WTC11 (cell line): Measurements from ENCODE around the gene ZNF860. TPM values are rescaled to one million over a fixed set of nuclear protein-coding genes. Genes with fewer than 3 reads are reported as not detected.

Experiments used
- ATAC-seq: fragments of 200-7000 bp; cut with Tn5 transposase; 2 replicates; pipeline ENCODE4 v1.10.0; 2021; ENCODE audit warnings: mild to moderate bottlenecking, moderate library complexity
- CTCF ChIA-PET: fragments of 300-600 bp; sonication (Branson Sonifier 250); formaldehyde crosslinking; loops from one replicate; lab custom pipeline; 2021; ENCODE audit warnings: antibody characterized with exemption; lab: Charles Lee
- POLR2A ChIA-PET: fragments of 350-600 bp; sonication (Branson Sonifier 250); formaldehyde crosslinking; loops from one replicate; lab custom pipeline; 2021; ENCODE audit warnings: antibody characterized with exemption; lab: Charles Lee
- DNase-seq: peaks from one replicate; pipeline ENCODE4 v3.0.0; 2021; ENCODE audit warnings: low spot score
- H3K27ac Mint-ChIP-seq: 2 replicates; pipeline ENCODE4 v1.8.0; 2021; ENCODE audit warnings: mixed read lengths
- H3K27me3 Mint-ChIP-seq: 2 replicates; pipeline ENCODE4 v1.8.0; 2021; ENCODE audit warnings: low read depth, mild to moderate bottlenecking, moderate library complexity, mixed read lengths
- H3K36me3 Mint-ChIP-seq: 2 replicates; pipeline ENCODE4 v1.8.0; 2021; ENCODE audit warnings: mixed read lengths
- H3K4me1 Mint-ChIP-seq: 2 replicates; pipeline ENCODE4 v1.8.0; 2022; ENCODE audit warnings: mixed read lengths
- H3K4me3 Mint-ChIP-seq: 2 replicates; pipeline ENCODE4 v1.8.0; 2021; ENCODE audit warnings: mild to moderate bottlenecking, moderate library complexity, mixed read lengths
- H3K9me3 Mint-ChIP-seq: 2 replicates; pipeline ENCODE4 v1.8.0; 2021; ENCODE audit warnings: mixed read lengths
- ATF1 ChIP-seq: sonication (generic); formaldehyde crosslinking; IDR thresholded peaks from 2 replicates; pipeline ENCODE4 v1.8.1; 2023; ENCODE audit warnings: mild to moderate bottlenecking, moderate library complexity, missing genetic modification reagents
- EMX1 ChIP-seq: fragments of 250-450 bp; sonication (Bioruptor Pico); IDR thresholded peaks from 2 replicates; pipeline ENCODE4 v1.8.0; 2021; ENCODE audit warnings: mild to moderate bottlenecking
- ESRRA ChIP-seq: sonication (generic); formaldehyde crosslinking; IDR thresholded peaks from 2 replicates; pipeline ENCODE4 v1.8.1; 2022; ENCODE audit warnings: mild to moderate bottlenecking, missing genetic modification reagents, borderline replicate concordance
- GABPB1 ChIP-seq: sonication (generic); formaldehyde crosslinking; IDR thresholded peaks from 2 replicates; pipeline ENCODE4 v1.8.1; 2023; ENCODE audit warnings: mild to moderate bottlenecking, missing genetic modification reagents
- GRHL2 ChIP-seq: fragments of 250-450 bp; sonication (Bioruptor Pico); IDR thresholded peaks from 2 replicates; pipeline ENCODE4 v1.8.0; 2022; ENCODE audit warnings: mild to moderate bottlenecking, moderate library complexity; ENCODE audit not compliant: insufficient replicate concordance, severe bottlenecking
- KAT7 ChIP-seq: sonication (generic); formaldehyde crosslinking; IDR thresholded peaks from 2 replicates; pipeline ENCODE4 v1.8.1; 2023; ENCODE audit warnings: missing genetic modification reagents, mild to moderate bottlenecking, borderline replicate concordance
- MXD4 ChIP-seq: fragments of 250-450 bp; sonication (Bioruptor Pico); IDR thresholded peaks from 2 replicates; pipeline ENCODE4 v1.8.0; 2021; ENCODE audit warnings: mild to moderate bottlenecking, moderate library complexity, borderline replicate concordance
- MYBL2 ChIP-seq: sonication (generic); formaldehyde crosslinking; IDR thresholded peaks from 2 replicates; pipeline ENCODE4 v1.8.1; 2023; ENCODE audit warnings: mild to moderate bottlenecking, moderate library complexity, missing genetic modification reagents
- SMAD4 ChIP-seq: sonication (generic); formaldehyde crosslinking; IDR thresholded peaks from 2 replicates; pipeline ENCODE4 v1.8.0; 2022; ENCODE audit warnings: mild to moderate bottlenecking, missing genetic modification reagents
- TCF7 ChIP-seq: sonication (generic); formaldehyde crosslinking; IDR thresholded peaks from 2 replicates; pipeline ENCODE4 v1.8.0; 2022; ENCODE audit warnings: mild to moderate bottlenecking, low read depth, missing genetic modification reagents, moderate library complexity
- TEAD1 ChIP-seq: sonication (generic); formaldehyde crosslinking; IDR thresholded peaks from 2 replicates; pipeline ENCODE4 v1.8.0; 2022; ENCODE audit warnings: mild to moderate bottlenecking, missing genetic modification reagents
- ZNF121 ChIP-seq: sonication (generic); formaldehyde crosslinking; IDR thresholded peaks from 2 replicates; pipeline ENCODE4 v1.8.0; 2023; ENCODE audit warnings: missing genetic modification reagents
- ZNF263 ChIP-seq: sonication (generic); formaldehyde crosslinking; IDR thresholded peaks from 2 replicates; pipeline ENCODE4 v1.8.1; 2022; ENCODE audit warnings: low read depth, mild to moderate bottlenecking, moderate library complexity, missing genetic modification reagents
- total RNA-seq: library from RNA; stranded (reverse); gene quantifications from 3 replicates; pipeline ENCODE4 v1.2.3, GENCODE V29; 2021
- TF ChIP-seq, protein P1 (sequence below): fragments of 250-450 bp; sonication (Bioruptor Pico); IDR thresholded peaks from 2 replicates; pipeline ENCODE4 v1.9.0; 2021; ENCODE audit warnings: mild to moderate bottlenecking
- TF ChIP-seq, protein P2 (sequence below): sonication (generic); formaldehyde crosslinking; conservative IDR thresholded peaks from 2 replicates; pipeline ENCODE4 v1.8.1; 2022; ENCODE audit warnings: mild to moderate bottlenecking, missing genetic modification reagents
- TF ChIP-seq, protein P3 (sequence below): sonication (generic); formaldehyde crosslinking; IDR thresholded peaks from 2 replicates; pipeline ENCODE4 v1.8.1; 2022; ENCODE audit warnings: low read depth, missing genetic modification reagents, borderline replicate concordance
- TF ChIP-seq, protein P4 (sequence below): sonication (generic); formaldehyde crosslinking; IDR thresholded peaks from 2 replicates; pipeline ENCODE4 v1.8.0; 2023; ENCODE audit warnings: mild to moderate bottlenecking, missing genetic modification reagents
- TF ChIP-seq, protein P5 (sequence below): fragments of 250-450 bp; sonication (Bioruptor Pico); IDR thresholded peaks from 2 replicates; pipeline ENCODE4 v1.9.0; 2021; ENCODE audit warnings: moderate library complexity, mild to moderate bottlenecking, inconsistent platforms, borderline replicate concordance
- TF ChIP-seq, protein P6 (sequence below): fragments of 250-450 bp; sonication (Bioruptor Pico); IDR thresholded peaks from 2 replicates; pipeline ENCODE4 v1.8.0; 2021; ENCODE audit warnings: mild to moderate bottlenecking
- TF ChIP-seq, protein P7 (sequence below): sonication (generic); formaldehyde crosslinking; IDR thresholded peaks from 2 replicates; pipeline ENCODE4 v1.8.0; 2022; ENCODE audit warnings: mild to moderate bottlenecking, missing genetic modification reagents

ZNF860 gene
- total RNA-seq, 1 experiment from 2014 or later, result 6.5 TPM

DNA sequence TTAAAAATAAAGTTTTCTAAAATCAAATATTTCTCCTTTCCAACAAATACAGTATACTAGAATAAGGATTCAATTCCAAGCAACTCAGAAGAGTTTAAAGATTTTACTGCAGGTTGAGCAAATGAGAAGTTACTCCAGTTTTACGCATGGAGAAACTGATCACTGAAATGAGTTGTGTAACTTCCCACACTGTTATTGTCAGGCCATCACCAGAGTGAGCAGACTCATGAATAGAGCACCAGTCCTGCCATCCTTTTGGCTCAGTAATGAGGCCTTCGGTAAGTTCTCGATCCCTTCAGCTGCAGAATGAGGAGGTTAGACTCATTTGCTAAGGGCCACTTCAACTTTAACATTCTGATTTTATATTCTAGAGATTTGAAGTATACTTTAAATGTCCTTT, 48.6 kb upstream of the ZNF860 start (continued):
- TF ChIP-seq, protein P1, sequence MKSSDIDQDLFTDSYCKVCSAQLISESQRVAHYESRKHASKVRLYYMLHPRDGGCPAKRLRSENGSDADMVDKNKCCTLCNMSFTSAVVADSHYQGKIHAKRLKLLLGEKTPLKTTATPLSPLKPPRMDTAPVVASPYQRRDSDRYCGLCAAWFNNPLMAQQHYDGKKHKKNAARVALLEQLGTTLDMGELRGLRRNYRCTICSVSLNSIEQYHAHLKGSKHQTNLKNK (CRISPR knock-in tag), result no peak
- TF ChIP-seq, protein P2, sequence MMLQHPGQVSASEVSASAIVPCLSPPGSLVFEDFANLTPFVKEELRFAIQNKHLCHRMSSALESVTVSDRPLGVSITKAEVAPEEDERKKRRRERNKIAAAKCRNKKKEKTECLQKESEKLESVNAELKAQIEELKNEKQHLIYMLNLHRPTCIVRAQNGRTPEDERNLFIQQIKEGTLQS (CRISPR knock-in tag), result no peak
- TF ChIP-seq, protein P3, sequence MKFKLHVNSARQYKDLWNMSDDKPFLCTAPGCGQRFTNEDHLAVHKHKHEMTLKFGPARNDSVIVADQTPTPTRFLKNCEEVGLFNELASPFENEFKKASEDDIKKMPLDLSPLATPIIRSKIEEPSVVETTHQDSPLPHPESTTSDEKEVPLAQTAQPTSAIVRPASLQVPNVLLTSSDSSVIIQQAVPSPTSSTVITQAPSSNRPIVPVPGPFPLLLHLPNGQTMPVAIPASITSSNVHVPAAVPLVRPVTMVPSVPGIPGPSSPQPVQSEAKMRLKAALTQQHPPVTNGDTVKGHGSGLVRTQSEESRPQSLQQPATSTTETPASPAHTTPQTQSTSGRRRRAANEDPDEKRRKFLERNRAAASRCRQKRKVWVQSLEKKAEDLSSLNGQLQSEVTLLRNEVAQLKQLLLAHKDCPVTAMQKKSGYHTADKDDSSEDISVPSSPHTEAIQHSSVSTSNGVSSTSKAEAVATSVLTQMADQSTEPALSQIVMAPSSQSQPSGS (CRISPR knock-in tag), result no peak
- no peak for TF ChIP-seq GRHL2

DNA sequence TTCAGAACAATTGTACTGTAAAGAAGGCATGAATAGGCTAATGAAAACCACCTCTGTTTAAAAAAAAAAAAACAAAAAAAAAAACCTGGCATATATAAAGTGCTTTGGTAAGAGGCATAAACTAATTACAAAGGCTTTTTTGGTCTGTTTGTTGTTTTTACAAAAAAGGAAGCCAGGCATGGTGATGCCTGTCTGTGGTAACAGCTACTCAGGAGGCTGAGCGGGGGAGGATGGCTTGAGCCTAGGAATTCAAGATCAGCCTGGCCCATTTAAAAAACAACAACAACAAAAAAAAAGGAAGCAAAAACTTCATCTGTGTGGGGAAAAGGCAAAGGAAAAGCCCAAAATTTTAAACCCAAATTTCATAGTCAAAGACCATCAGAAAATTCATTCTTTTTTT, 47.5 kb upstream of the ZNF860 start:
- TF ChIP-seq EMX1 (CRISPR knock-in tag) (no peak), TEAD1 (CRISPR knock-in tag) (no peak), ESRRA (CRISPR knock-in tag) (no peak), ZNF263 (CRISPR knock-in tag) (no peak), GABPB1 (no peak), GRHL2 (no peak)
- TF ChIP-seq, protein P4, sequence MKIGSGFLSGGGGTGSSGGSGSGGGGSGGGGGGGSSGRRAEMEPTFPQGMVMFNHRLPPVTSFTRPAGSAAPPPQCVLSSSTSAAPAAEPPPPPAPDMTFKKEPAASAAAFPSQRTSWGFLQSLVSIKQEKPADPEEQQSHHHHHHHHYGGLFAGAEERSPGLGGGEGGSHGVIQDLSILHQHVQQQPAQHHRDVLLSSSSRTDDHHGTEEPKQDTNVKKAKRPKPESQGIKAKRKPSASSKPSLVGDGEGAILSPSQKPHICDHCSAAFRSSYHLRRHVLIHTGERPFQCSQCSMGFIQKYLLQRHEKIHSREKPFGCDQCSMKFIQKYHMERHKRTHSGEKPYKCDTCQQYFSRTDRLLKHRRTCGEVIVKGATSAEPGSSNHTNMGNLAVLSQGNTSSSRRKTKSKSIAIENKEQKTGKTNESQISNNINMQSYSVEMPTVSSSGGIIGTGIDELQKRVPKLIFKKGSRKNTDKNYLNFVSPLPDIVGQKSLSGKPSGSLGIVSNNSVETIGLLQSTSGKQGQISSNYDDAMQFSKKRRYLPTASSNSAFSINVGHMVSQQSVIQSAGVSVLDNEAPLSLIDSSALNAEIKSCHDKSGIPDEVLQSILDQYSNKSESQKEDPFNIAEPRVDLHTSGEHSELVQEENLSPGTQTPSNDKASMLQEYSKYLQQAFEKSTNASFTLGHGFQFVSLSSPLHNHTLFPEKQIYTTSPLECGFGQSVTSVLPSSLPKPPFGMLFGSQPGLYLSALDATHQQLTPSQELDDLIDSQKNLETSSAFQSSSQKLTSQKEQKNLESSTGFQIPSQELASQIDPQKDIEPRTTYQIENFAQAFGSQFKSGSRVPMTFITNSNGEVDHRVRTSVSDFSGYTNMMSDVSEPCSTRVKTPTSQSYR (CRISPR knock-in tag), result no peak
- TF ChIP-seq, protein P5, sequence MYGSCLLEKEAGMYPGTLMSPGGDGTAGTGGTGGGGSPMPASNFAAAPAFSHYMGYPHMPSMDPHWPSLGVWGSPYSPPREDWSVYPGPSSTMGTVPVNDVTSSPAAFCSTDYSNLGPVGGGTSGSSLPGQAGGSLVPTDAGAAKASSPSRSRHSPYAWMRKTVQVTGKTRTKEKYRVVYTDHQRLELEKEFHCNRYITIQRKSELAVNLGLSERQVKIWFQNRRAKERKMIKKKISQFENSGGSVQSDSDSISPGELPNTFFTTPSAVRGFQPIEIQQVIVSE (CRISPR knock-in tag), result no peak
- peak overlapping the region; percentile 75 for H3K27ac Mint-ChIP-seq
- H3K27me3 Mint-ChIP-seq, result no peaks in the 10 kb centered on the region
- H3K36me3 Mint-ChIP-seq, result no peaks in the 10 kb centered on the region
- DNase-seq (no peak), ATAC-seq (peak; percentile 66)
- H3K4me1 Mint-ChIP-seq, result peaks cover 47% of the 10 kb centered on the region
- peaks cover 3% of the 10 kb centered on the region; the same call in 1 of the 2 replicates for H3K9me3 Mint-ChIP-seq
- H3K4me3 Mint-ChIP-seq, result 0 out of 2 replicates have a peak overlapping the region, but pooled peaks have one; percentile 7
- POLR2A ChIA-PET, result interaction anchor here (0.7 kb wide), 1 partner anchor 27 kb away, joined by 3 read pairs; no protein-coding TSS in a partner anchor
- CTCF ChIA-PET, result interaction anchor here (0.7 kb wide), 2 partner anchors 401 to 495 kb away, joined by 3 to 4 read pairs; partner anchors contain the start of gene STT3B

DNA sequence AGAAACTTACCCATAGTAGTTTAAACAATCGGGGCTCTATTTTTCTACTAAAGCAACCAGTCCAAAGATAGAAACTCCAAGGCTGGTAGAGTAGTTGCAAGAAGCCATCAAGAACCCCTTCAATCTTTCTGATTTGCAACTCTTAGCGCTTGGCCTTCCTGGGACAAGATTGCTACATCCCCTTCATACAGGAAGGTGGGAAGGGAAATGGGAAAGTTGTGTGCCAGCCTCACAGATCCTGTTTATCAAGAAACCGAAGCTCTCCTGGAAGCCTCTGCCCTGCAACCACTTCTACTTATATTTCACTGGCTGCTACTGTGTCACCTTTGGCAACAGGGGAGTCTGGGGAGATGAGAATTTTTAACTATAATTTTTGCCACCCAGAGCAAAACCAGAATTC, 46.7 kb upstream of the ZNF860 start:
- peaks cover 3% of the 10 kb centered on the region; the same call in 1 of the 2 replicates for H3K9me3 Mint-ChIP-seq
- peak overlapping the region; percentile 85 for H3K27ac Mint-ChIP-seq
- ATAC-seq (peak; percentile 36), DNase-seq (no peak)
- H3K27me3 Mint-ChIP-seq, result no peaks in the 10 kb centered on the region
- CTCF ChIA-PET, result no interaction called here
- POLR2A ChIA-PET, result no interaction called here
- H3K4me1 Mint-ChIP-seq, result peaks cover 46% of the 10 kb centered on the region
- H3K36me3 Mint-ChIP-seq, result no peaks in the 10 kb centered on the region
- no peak overlapping the region; the same call in 1 of the 2 replicates for H3K4me3 Mint-ChIP-seq
- no peak for TF ChIP-seq ESRRA (CRISPR knock-in tag)
- no peak for TF ChIP-seq MXD4 (CRISPR knock-in tag)
- no peak for TF ChIP-seq TEAD1 (CRISPR knock-in tag)
- TF ChIP-seq, protein P6, sequence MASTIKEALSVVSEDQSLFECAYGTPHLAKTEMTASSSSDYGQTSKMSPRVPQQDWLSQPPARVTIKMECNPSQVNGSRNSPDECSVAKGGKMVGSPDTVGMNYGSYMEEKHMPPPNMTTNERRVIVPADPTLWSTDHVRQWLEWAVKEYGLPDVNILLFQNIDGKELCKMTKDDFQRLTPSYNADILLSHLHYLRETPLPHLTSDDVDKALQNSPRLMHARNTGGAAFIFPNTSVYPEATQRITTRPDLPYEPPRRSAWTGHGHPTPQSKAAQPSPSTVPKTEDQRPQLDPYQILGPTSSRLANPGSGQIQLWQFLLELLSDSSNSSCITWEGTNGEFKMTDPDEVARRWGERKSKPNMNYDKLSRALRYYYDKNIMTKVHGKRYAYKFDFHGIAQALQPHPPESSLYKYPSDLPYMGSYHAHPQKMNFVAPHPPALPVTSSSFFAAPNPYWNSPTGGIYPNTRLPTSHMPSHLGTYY (CRISPR knock-in tag), result no peak
- no peak for TF ChIP-seq SMAD4 (CRISPR knock-in tag)
- TF ChIP-seq TCF7 (CRISPR knock-in tag), result no peak
- no peak for TF ChIP-seq ATF1 (CRISPR knock-in tag)
- TF ChIP-seq ZNF121 (CRISPR knock-in tag), result no peak
- TF ChIP-seq GRHL2, result no peak
- TF ChIP-seq MYBL2, result no peak
- no peak for TF ChIP-seq KAT7 (CRISPR knock-in tag)
- TF ChIP-seq, protein P7, sequence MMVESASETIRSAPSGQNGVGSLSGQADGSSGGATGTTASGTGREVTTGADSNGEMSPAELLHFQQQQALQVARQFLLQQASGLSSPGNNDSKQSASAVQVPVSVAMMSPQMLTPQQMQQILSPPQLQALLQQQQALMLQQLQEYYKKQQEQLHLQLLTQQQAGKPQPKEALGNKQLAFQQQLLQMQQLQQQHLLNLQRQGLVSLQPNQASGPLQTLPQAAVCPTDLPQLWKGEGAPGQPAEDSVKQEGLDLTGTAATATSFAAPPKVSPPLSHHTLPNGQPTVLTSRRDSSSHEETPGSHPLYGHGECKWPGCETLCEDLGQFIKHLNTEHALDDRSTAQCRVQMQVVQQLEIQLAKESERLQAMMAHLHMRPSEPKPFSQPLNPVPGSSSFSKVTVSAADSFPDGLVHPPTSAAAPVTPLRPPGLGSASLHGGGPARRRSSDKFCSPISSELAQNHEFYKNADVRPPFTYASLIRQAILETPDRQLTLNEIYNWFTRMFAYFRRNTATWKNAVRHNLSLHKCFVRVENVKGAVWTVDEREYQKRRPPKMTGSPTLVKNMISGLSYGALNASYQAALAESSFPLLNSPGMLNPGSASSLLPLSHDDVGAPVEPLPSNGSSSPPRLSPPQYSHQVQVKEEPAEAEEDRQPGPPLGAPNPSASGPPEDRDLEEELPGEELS (CRISPR knock-in tag), result no peak
